PC-9 (cell line): ENCODE measurements around the gene SPATS2. TPM values are rescaled to one million over a fixed set of nuclear protein-coding genes. Genes with fewer than 3 reads are reported as not detected.

Experiments
- BruUV-seq: library from RNA; stranded (reverse); fragments of 400-500 nt; replicated peaks from 2 replicates; lab custom pipeline; 2021; lab: Mats Ljungman, UMichigan
- CTCF ChIA-PET: fragments of 300-600 bp; sonication (Branson Sonifier 250); formaldehyde crosslinking; loops from one replicate; lab custom pipeline; 2022; ENCODE audit warnings: antibody characterized with exemption; lab: Charles Lee
- POLR2A ChIA-PET: fragments of 300-600 bp; sonication (Branson Sonifier 250); formaldehyde crosslinking; loops from one replicate; lab custom pipeline; 2022; ENCODE audit warnings: antibody characterized with exemption; ENCODE audit not compliant: unreplicated experiment; lab: Charles Lee
- DNase-seq, 2 experiments: peaks; one replicate each; pipeline versions ENCODE4 v3.0.0 to v3.0.0-alpha.2; 2015 to 2022; ENCODE audit warnings: mixed read lengths in 1 of 2
- H2AFZ ChIP-seq: fragments of 200-600 bp; sonication (generic); 2 replicates; pipeline ENCODE4 v1.8.1; 2017; ENCODE audit warnings: antibody characterized with exemption
- H3F3A ChIP-seq: fragments of 200-600 bp; sonication (generic); 2 replicates; pipeline ENCODE4 v1.8.1; 2017; ENCODE audit warnings: antibody characterized with exemption, mild to moderate bottlenecking, low read depth; ENCODE audit not compliant: insufficient read depth
- H3K27ac ChIP-seq: fragments of 200-600 bp; sonication (generic); 2 replicates; pipeline ENCODE4 v1.6.1; 2016; ENCODE audit warnings: mixed run types
- H3K27me3 ChIP-seq: fragments of 200-600 bp; sonication (generic); 2 replicates; pipeline ENCODE4 v1.6.1; 2016; ENCODE audit warnings: low read depth, mixed run types; ENCODE audit not compliant: insufficient read depth
- H3K36me3 ChIP-seq: fragments of 200-600 bp; sonication (generic); 2 replicates; pipeline ENCODE4 v1.6.1; 2016; ENCODE audit warnings: low read depth, mixed run types
- H3K4me1 ChIP-seq: fragments of 200-600 bp; sonication (generic); replicated peaks from 2 replicates; pipeline ENCODE4 v1.6.1; 2016; ENCODE audit warnings: mixed run types; ENCODE audit not compliant: insufficient read depth
- H3K4me2 ChIP-seq: fragments of 200-600 bp; sonication (generic); 2 replicates; pipeline ENCODE4 v1.6.1; 2017; ENCODE audit warnings: mixed run types
- H3K4me3 ChIP-seq: fragments of 200-600 bp; sonication (generic); 2 replicates; pipeline ENCODE4 v1.6.1; 2016; ENCODE audit warnings: mixed run types
- H3K79me2 ChIP-seq: fragments of 200-600 bp; sonication (generic); 2 replicates; pipeline ENCODE4 v1.6.1; 2017; ENCODE audit warnings: low read depth, mixed run types
- H3K9me2 ChIP-seq: fragments of 200-600 bp; sonication (generic); 2 replicates; pipeline ENCODE4 v1.8.1; 2017; ENCODE audit warnings: mild to moderate bottlenecking; ENCODE audit not compliant: insufficient read depth
- H3K9me3 ChIP-seq: fragments of 200-600 bp; sonication (generic); 2 replicates; pipeline ENCODE4 v1.8.1; 2016; ENCODE audit warnings: low read depth; ENCODE audit not compliant: insufficient read depth
- H4K20me1 ChIP-seq: fragments of 200-600 bp; sonication (generic); 2 replicates; pipeline ENCODE4 v1.8.1; 2017; ENCODE audit not compliant: insufficient read depth
- CTCF ChIP-seq: fragments of 200-600 bp; sonication (generic); conservative IDR thresholded peaks from 2 replicates; pipeline ENCODE4 v1.6.1; 2017; ENCODE audit warnings: mixed run types, antibody characterized with exemption, mild to moderate bottlenecking, moderate library complexity
- EZH2 ChIP-seq: fragments of 200-600 bp; sonication (generic); IDR thresholded peaks from 2 replicates; pipeline ENCODE4 v1.8.0; 2017; ENCODE audit warnings: antibody characterized with exemption, low read depth
- intact Hi-C: fragments of 100-400 bp; cut with micrococcal nuclease; formaldehyde crosslinking; loops from one replicate; pipeline ENCODE4 v1.10.0; 2022; ENCODE audit not compliant: unreplicated experiment
- total RNA-seq: library from RNA; stranded (reverse); gene quantifications from 2 replicates; pipeline ENCODE4 v1.2.3, GENCODE V29; 2021

SPATS2 gene
- total RNA-seq, 1 experiment from 2014 or later: 65.1 TPM

GRCh38 chr12:49410818-49411217, 43.6 kb downstream of the SPATS2 start:
- no peaks in the 10 kb centered on the region for H3K27me3 ChIP-seq
- ChIA-PET POLR2A (no interaction called here), CTCF (no interaction called here)
- no peak overlapping the region for H3K4me3 ChIP-seq
- H3F3A ChIP-seq: peaks cover 12% of the 10 kb centered on the region; the same call in 1 of the 2 replicates
- no peak overlapping the region for H2AFZ ChIP-seq
- H3K9me3 ChIP-seq: no peaks in the 10 kb centered on the region
- peaks cover 3% of the 10 kb centered on the region for H4K20me1 ChIP-seq
- intact Hi-C loops: no loop called here
- H3K36me3 ChIP-seq: no peaks in the 10 kb centered on the region
- H3K4me1 ChIP-seq: no peaks in the 10 kb centered on the region
- peaks cover 24% of the 10 kb centered on the region; the same call in 1 of the 2 replicates for H3K79me2 ChIP-seq
- no peak overlapping the region for H3K27ac ChIP-seq
- no peak overlapping the region for H3K4me2 ChIP-seq
- no peak for DNase-seq
- no TSS peak for BruUV-seq
- H3K9me2 ChIP-seq: no peaks in the 10 kb centered on the region
- TF ChIP-seq CTCF (no peak), EZH2 (no peak)

GRCh38 chr12:49413010-49413409, 45.7 kb downstream of the SPATS2 start:
- H3K4me2 ChIP-seq: no peak overlapping the region
- no peak overlapping the region for H3K27ac ChIP-seq
- ChIA-PET CTCF (interaction anchor here (0.7 kb wide), 1 partner anchor 30 kb away, joined by 11 read pairs; no protein-coding TSS in a partner anchor), POLR2A (no interaction called here)
- no peaks in the 10 kb centered on the region; the same call in none of the 2 replicates for H4K20me1 ChIP-seq
- no peak overlapping the region for H2AFZ ChIP-seq
- no peaks in the 10 kb centered on the region for H3K9me2 ChIP-seq
- 0 out of 2 replicates have a peak, but pooled peaks cover 18% of the 10 kb centered on the region for H3K79me2 ChIP-seq
- intact Hi-C loops: no loop called here
- no peak for TF ChIP-seq CTCF
- TF ChIP-seq EZH2: no peak
- no peaks in the 10 kb centered on the region for H3K4me1 ChIP-seq
- no peaks in the 10 kb centered on the region for H3K36me3 ChIP-seq
- no peak for DNase-seq
- no peaks in the 10 kb centered on the region for H3K27me3 ChIP-seq
- BruUV-seq: no TSS peak
- H3K4me3 ChIP-seq: no peak overlapping the region
- H3F3A ChIP-seq: peaks cover 12% of the 10 kb centered on the region; the same call in 1 of the 2 replicates
- no peaks in the 10 kb centered on the region for H3K9me3 ChIP-seq

GRCh38 chr12:49413796-49414195, 46.5 kb downstream of the SPATS2 start:
- DNase-seq: no peak
- POLR2A ChIA-PET: interaction anchor here (0.6 kb wide), 1 partner anchor 303 kb away, joined by 4 read pairs; no protein-coding TSS in a partner anchor

More at GRCh38 chr12:49413796-49414195, 46.5 kb downstream of the SPATS2 start:
- no TSS peak for BruUV-seq
- Histone ChIP-seq H3K4me1 (no peaks in the 10 kb centered on the region), H3K4me2 (no peak overlapping the region), H3K9me2 (no peaks in the 10 kb centered on the region), H2AFZ (no peak overlapping the region), H3K79me2 (0 out of 2 replicates have a peak, but pooled peaks cover 18% of the 10 kb centered on the region), H3K36me3 (no peaks in the 10 kb centered on the region), H3K4me3 (no peak overlapping the region), H4K20me1 (no peaks in the 10 kb centered on the region; the same call in none of the 2 replicates), H3K27me3 (no peaks in the 10 kb centered on the region), H3F3A (peaks cover 12% of the 10 kb centered on the region; the same call in 1 of the 2 replicates), H3K9me3 (no peaks in the 10 kb centered on the region), H3K27ac (no peak overlapping the region)
- intact Hi-C loops: no loop called here
- TF ChIP-seq EZH2 (no peak), CTCF (no peak)
- CTCF ChIA-PET: no interaction called here
